ENCODE measurements around the gene FOSL2.

The FOSL2 gene

DNA sequence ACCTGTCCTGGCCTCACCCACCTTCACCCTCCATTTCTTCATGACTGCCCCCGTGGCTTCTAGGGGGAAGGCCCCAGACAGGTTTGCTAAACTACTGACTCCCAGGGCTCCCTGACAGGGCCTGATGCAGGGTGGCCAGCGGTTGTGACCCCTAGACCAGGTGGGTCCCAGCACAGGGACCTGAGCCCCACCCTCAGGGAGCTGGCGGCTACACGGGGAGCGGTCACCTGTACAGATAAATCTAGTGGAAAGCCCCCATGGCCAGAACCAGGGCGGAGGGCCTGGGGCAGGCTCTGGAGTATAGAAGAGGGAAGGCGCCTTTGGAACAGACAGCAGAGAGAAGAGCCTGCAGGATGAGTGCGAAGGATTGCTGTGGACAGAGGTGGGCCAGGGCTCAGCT is 60.7 kb downstream of the FOSL2 start:
- DNase-seq: no peak

DNA sequence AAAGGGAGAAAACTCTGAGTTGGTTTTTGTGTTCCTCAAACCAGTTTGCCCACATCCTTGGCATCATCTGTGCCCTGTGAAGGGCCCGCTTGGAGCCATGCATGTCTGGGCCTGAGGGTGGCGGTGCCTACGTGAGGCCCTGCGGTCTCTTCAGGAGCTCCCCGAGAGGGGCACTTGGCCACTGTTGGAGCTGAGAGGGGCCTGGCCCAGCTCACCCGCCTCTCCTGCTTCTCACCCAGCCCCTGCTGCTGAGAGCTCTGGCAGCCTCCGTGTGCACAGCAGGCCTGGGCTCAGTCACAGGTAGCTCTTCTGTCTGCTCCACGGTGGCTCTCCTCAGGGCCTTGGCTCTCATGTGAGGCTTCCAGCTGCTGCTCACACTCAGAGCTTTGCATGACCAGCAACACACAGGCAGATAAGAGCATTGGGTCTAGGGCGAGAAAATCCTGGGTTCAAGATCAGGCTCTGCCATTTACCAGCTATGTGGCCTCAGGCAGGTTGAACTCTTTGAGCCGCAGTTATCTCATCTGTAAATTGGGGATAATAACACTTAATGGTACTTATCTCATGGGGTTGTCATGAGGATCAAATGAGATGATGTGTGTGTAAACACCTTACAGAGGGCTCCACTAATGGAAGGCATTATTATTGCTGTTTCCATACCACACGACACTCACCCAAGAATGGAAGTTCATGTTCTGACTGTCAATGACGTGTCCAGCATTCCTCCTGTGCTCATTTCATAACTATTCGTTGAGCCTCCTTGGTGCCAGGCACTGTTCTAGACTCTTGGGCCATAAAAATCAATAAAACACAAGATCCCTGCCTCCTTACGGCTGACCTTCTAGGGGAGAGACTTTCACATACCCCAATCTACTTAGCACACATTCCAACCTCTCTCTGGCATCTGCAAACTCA is 61.6 kb downstream of the FOSL2 start:
- no peak for DNase-seq

DNA sequence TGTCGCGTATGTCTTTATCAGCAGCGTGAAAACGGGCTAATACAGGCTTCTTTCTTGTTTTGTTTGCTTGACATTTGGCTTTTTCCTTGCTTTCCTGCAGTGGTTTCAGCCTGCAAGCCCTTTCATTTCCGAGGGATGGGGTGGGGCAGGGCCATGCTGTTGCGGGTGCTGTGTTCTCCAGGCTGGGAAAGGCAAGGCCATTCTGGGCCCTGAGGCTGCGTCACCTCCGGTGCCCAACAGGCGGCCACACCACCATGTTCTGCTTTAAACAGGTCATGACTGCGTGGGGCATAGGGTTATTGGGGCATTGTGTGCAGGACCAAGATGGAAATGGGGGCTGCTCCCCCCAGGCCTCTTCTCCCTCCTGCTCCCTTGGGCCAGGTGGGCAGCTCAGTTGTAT is 64.6 kb downstream of the FOSL2 start:
- DNase-seq: no peak

DNA sequence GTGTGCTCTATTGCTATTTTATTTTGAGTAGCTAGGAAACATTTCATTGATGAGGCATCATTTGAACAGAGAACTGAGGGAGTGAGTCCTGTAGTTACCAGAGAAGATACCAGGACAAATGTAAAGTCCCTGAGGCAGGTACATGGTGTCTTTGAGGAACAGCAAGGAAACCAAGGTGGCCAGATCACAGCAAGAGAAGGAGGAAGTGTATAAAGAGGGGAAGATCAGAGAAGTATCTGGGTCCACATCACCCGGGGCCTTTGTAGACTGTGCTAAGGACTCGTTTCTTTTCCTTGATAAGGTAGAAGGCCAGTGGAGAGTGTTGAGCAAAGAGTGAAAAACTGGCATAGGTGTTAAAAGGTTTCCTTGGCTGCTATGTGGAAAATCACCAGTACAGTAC is 68.4 kb downstream of the FOSL2 start:
- no peak for DNase-seq

DNA sequence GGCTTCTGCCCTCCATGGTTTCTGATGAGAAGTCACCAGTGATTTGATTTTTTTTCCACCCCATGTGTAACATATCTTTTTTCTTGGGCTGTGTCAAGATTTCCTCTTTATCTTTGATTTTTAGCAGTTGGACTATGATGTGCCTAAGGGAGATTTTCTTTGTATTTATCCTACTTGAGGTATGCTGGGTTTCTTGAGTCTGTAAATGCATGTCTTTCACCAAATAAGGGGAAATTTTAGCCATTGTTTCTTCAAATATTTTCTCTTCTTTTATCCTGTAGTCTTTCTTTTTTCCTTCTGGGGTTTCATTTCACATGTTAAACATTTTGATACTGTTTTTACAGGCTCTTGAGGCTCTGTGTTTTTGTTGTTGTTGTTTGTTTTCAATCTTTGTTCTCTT is 69.5 kb downstream of the FOSL2 start:
- no peak for DNase-seq

DNA sequence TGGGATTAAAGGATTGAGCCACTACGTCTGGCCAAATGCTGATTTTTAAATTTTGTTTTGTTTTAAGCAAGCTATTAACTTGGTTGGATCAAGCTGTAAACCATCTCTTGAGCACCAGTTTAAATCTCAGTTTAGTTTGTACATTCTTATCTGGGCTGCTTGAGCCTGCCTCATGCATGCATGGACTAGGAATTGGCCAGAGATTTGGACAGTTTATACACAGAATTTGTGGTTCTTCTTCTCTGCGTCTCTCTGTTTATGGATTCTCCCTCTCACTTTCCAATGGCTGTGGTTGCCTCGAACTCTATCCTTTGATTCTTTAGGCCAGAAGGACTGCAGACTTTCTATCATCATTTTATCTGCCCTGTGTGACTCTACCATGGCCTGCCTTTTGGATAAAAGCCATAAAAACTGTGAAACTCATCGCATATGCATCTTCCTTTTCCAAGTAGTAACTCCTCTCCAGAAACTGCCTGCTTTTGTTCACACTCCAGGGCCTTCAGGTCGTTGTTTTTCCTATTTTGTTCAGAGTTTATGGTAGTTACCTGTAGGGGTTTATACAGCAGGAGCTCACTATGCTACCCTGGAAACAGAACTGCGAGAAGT is 70.7 kb downstream of the FOSL2 start:
- DNase-seq: no peak

DNA sequence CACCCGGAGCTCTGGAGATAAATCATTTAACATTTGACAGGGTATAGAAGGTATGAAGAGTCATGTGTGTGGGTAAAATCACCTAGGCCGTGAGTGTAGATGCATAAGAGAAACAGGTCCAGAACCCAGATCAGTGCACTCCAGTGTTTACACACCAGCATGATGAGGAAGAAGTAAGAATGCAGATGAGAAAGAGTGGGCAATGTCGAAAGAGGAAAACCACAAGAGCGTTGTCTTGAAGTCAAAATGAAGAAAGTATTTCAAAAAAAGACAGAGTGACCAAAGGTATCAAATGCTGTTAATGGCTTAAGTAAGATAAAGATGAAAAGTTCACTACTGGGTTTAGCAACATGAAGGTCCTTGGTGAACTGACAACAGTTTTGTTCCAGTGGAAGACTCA is 71.2 kb downstream of the FOSL2 start:
- DNase-seq: no peak

DNA sequence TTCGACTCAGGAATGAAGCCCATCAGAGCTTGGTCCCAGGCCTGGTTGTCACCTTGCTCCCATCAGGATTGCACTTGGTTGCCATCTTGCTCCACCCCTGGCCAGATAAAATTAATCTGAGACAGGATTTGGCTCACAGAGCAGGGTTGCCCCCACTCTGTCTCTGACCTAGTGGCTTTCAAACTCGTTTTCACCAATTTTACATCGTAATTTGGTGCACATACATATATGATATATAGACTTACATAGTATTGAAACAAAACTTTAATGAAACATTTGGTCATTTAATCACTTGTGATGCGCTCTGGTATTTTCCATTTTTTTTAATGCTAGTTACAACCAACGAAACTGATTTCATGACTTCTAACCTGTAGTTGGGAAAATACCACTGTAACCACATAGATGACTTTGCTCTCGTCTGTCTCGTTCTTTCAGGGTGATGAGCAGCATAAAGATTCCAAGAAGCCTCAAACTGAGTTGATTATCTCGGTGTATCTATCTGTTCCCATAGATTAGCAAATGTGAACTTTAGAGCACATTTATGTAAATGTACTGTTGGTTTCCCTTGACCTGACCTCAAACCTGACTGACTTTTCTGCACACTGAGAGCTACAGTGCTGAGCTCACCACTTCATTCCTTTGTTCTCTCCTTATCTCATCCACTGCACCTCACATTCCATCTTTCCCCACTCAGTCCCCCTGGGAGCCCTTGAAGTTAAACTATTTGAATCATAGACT is 72.7 kb downstream of the FOSL2 start:
- no peak for DNase-seq

All from activated T-cell treated with anti-CD3 and anti-CD28 coated beads for 4 hours (primary cell).